Renal pelvis (tissue), 4 donors: ENCODE data around the gene ALDH3B1. TPM values are rescaled to one million over a fixed set of nuclear protein-coding genes. Genes with fewer than 3 reads are reported as not detected.

Experiments used
- DNase-seq: peaks from one replicate; pipeline ENCODE4 v3.0.0-alpha.2; 2013
- polyA plus RNA-seq, 3 donors: library from polyadenylated mRNA; unstranded; fragments of 120-200 nt; gene quantifications; one replicate each; pipeline ENCODE4 v1.2.1, GENCODE V29; 2013; ENCODE audit not compliant: insufficient read length in 3 of 3

Gene ALDH3B1
- polyA plus RNA-seq, 3 donors: 2.3 to 4.7 (median 3.6) TPM

DNA sequence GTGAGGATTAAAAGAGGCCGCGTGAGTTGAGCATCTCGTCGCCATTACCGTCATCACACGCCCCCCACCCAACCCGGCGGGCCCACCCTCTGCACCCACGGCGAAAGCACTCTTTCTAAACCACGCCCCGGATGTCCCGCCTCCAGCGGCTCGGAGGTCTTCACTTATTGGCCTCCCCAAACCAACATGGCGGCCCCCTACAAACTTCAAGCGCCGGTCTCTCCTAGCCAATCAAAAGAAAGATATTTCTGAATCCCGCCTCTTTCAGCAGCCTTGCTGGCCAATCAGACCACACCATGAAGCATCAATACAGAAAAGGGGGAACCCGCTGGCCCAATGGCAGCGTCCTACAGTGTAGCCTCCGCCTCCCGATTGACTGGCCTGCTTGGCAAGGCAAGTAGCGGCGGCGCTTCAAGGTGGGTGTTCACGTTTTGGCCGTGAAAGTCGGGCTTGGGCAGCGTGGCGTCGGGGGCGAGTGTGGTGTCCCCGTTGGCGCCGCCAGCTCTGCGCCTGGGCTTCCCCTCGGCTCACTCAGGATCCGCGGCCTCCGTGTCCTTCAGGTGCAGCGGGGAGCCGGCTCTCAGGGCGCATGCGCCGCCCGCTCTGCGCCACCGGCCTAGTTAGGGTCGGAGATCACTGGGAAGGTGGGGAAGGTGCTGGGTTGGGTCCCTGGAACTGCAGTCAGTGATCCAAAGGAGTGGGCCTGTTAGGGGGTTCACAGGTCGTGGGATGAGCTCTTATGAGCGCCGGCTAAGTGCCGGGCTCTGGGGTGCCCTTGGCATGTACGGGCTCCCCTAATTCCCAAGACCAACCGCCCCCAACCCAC lies 20.4 kb downstream of the ALDH3B1 start, which contains the start of gene NDUFS8:
Gene NDUFS8, plus strand, starts transcription at position 364 of the 826 bp plus-strand sequence. CDS start 1,471 bp downstream, outside the sequence.
- peak; percentile 100 for DNase-seq

DNA sequence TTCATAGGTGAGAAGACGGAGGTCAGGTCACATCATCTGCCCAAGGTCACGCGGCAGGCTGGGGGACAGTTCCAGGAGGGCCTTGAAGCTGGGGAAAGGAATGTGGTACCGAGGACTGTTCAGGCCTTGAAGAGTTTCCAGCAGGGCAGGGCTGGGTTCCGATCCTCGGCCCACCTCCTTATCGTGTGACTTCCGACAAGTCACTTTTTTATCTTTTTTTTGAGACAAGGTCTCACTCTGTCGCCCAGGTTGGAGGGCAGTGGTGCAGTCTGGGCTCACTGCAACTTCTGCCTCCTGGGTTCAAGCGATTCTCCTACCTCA lies 21.0 kb downstream of the ALDH3B1 start:
- no peak for DNase-seq

GRCh38 chr11:68032003-68032402 lies 21.9 kb downstream of the ALDH3B1 start:
- no peak for DNase-seq

GRCh38 chr11:68032997-68033707 lies 23.0 kb downstream of the ALDH3B1 start:
- no peak for DNase-seq

- no peak for DNase-seq
These were observed 23.6 kb downstream of the ALDH3B1 start for GRCh38 chr11:68033708-68034045.

DNA sequence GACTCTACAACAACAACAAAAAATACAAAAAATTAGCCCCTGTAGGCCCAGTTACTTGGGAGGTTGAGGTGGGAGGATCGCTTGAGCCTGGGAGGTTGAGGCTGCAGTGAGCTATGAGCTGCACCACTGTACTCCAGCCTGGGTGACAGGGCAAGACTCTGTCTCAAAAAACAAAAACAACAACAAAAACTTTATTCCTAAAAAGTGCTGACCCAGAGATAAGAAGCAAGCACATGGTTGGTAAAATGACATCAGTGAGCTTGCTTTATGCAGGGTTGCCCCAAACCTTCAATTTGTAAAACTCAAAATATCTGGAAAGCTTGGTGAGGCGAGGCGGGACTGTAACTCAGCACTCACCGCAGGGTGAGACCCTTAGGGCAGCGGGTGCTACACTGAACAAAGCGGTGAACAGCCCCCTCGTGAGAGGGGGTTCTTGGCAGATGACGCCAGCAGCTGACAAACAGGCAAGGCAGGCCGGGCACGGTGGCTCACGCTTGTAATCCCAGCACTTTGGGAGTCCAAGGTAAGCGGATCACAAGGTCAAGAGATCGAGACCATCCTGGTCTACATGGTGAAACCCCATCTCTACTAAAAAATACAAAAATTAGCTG lies 25.2 kb downstream of the ALDH3B1 start:
- no peak for DNase-seq

GRCh38 chr11:68036141-68036716 lies 26.1 kb downstream of the ALDH3B1 start:
- DNase-seq: no peak

- no peak for DNase-seq
These were observed 26.7 kb downstream of the ALDH3B1 start for GRCh38 chr11:68036717-68037239.

GRCh38 chr11:68037411-68038225 lies 27.5 kb downstream of the ALDH3B1 start:
- DNase-seq: no peak

GRCh38 chr11:68038226-68038717 lies 28.1 kb downstream of the ALDH3B1 start:
- no peak for DNase-seq

- peak; percentile 54 for DNase-seq
These were observed 28.8 kb downstream of the ALDH3B1 start, which contains the start of gene TCIRG1 for GRCh38 chr11:68038718-68039525. Gene TCIRG1, plus strand, starts transcription at chr11:68039025. Its CDS starts 2,247 bp downstream, at chr11:68041272.

- DNase-seq: no peak
These were observed 29.5 kb downstream of the ALDH3B1 start for GRCh38 chr11:68039526-68040086.

- peak; percentile 48 for DNase-seq
These were observed 30.2 kb downstream of the ALDH3B1 start for GRCh38 chr11:68040101-68040956.

DNA sequence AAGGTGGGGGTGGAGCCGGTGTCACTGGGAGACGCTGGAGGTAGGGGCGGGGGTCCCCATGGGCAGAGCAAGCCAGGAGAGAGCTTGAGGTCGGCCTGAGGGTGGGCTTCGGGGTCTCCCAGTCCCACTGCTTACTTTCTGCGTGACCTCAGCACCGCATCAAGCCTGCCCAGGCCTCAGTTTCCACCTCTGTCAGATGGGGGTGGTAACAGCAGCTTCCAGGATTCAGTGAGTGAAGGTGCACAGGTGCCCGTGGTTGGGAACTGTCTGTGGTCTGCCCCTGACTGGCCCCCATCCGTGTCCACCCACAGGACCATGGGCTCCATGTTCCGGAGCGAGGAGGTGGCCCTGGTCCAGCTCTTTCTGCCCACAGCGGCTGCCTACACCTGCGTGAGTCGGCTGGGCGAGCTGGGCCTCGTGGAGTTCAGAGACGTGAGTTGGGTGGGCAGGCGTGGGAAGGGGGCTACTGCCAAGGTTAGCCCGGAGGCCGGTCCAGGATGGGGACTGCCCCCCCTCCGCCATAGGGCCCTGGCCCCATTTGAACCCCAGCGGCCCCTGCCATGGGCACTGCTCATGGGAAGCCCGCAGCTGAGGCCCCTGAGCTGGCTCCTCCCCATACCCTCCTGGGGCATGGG lies 30.9 kb downstream of the ALDH3B1 start:
- DNase-seq: no peak

DNA sequence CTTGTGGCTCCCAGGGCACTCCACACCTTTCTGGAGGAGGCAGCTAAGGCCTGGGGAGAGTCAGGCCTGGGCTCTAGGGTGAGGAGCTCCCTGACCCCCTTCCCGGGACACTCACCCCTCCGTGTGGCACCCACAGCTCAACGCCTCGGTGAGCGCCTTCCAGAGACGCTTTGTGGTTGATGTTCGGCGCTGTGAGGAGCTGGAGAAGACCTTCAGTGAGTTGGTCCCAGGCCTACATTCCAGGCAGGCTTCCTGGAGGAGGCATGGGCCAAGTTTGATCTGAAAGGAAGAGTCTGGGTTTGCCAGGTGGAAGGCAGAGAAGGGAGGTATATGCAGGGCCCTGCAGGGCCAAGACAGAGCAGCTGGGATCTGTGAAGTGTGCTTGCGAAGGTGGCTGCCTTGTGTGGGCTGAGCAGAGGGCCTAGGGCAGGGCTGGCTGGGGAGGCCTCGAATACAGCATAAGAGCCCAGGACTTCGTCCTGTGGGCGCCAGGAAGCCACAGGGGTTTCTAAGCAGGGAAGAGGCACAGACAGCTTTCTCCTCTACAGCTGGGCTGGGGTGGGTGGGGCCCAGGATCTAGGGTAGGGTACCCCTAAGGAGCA lies 31.6 kb downstream of the ALDH3B1 start:
- DNase-seq: no peak

- no peak for DNase-seq
These were observed 32.3 kb downstream of the ALDH3B1 start for GRCh38 chr11:68042219-68043028.

DNA sequence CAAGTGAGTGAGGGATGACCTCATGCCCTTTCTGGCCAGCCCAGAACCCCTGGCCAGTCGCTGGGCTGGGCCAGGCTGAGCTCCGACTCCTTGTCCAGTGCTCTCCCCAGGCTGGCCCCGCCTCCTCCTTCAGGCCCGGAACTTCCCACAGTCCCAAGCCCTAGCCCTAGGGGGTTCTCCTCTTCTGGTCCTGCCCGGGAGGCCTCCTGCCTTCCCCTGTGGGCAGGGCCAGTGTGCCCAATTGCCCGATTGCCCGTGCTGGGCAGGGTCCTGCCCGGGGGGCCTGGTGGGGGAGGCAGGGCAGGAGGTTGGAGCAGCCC lies 32.9 kb downstream of the ALDH3B1 start:
- DNase-seq: no peak
